HL-60 (cell line): ENCODE measurements around the gene ANXA10.

Experiments used
- DNase-seq, 2 experiments: peaks; one replicate each; pipeline ENCODE4 v3.0.0-alpha.2; 2010 to 2020; ENCODE audit warnings: low read depth in 1 of 2, low spot score in 1 of 2
- H3K27ac ChIP-seq: fragments of 250-450 bp; sonication (Bioruptor Pico); replicated peaks from 2 replicates; pipeline ENCODE4 v1.5.1; 2020; ENCODE audit warnings: mild to moderate bottlenecking, moderate library complexity
- H3K27me3 ChIP-seq: fragments of 250-450 bp; sonication (Bioruptor Pico); 2 replicates; pipeline ENCODE4 v1.5.1; 2021; ENCODE audit warnings: mild to moderate bottlenecking, moderate library complexity; ENCODE audit not compliant: insufficient read depth, poor library complexity, severe bottlenecking
- H3K4me3 ChIP-seq: replicated peaks from 2 replicates; pipeline ENCODE4 v1.5.1; 2011; ENCODE audit warnings: mild to moderate bottlenecking, control low read depth, low read length; ENCODE audit not compliant: insufficient read depth
- GABPA ChIP-seq: IDR thresholded peaks from 2 replicates; pipeline ENCODE4 v1.6.1; 2012; ENCODE audit warnings: low read depth
- POLR2AphosphoS5 ChIP-seq: IDR thresholded peaks from 2 replicates; pipeline ENCODE4 v1.6.1; 2012; ENCODE audit warnings: low read depth
- SPI1 ChIP-seq: IDR thresholded peaks from 2 replicates; pipeline ENCODE4 v1.6.1; 2012; ENCODE audit warnings: low read depth, mild to moderate bottlenecking, borderline replicate concordance
- TF ChIP-seq, protein P1 (sequence below): IDR thresholded peaks from 2 replicates; pipeline ENCODE4 v1.6.1; 2012; ENCODE audit warnings: low read depth; ENCODE audit not compliant: insufficient replicate concordance
- TF ChIP-seq, protein P2 (sequence below): IDR thresholded peaks from one replicate; pipeline ENCODE4 v1.5.1; 2011; ENCODE audit warnings: low read length, control low read depth, inconsistent platforms; ENCODE audit not compliant: insufficient read depth

The ANXA10 gene

DNA sequence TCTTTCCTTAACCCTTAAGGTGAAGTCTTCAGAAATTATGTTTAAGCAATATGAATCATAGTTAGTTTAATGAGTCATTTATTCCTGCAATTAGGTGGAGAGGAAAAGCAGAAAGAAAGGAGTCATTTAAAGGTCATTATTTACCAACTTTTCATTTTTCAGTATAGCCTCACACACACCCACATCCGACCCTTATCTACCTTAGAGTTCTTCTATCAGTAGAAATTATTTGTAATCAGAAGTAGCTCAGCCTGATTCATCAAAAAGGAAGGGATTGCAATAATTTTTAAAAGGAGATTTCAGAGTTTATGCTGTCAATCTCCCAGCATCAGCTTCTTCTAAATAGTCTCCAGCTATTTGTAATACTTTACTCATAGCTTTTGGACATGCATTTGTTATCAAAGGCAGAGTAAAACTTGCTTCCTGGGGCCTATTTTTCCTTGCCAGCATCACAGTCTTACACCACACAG is 5.9 kb downstream of the ANXA10 start:
- no peak overlapping the region for H3K4me3 ChIP-seq
- DNase-seq, result no peak
- no peak overlapping the region for H3K27ac ChIP-seq
- no peaks in the 10 kb centered on the region for H3K27me3 ChIP-seq
- TF ChIP-seq, protein P1, sequence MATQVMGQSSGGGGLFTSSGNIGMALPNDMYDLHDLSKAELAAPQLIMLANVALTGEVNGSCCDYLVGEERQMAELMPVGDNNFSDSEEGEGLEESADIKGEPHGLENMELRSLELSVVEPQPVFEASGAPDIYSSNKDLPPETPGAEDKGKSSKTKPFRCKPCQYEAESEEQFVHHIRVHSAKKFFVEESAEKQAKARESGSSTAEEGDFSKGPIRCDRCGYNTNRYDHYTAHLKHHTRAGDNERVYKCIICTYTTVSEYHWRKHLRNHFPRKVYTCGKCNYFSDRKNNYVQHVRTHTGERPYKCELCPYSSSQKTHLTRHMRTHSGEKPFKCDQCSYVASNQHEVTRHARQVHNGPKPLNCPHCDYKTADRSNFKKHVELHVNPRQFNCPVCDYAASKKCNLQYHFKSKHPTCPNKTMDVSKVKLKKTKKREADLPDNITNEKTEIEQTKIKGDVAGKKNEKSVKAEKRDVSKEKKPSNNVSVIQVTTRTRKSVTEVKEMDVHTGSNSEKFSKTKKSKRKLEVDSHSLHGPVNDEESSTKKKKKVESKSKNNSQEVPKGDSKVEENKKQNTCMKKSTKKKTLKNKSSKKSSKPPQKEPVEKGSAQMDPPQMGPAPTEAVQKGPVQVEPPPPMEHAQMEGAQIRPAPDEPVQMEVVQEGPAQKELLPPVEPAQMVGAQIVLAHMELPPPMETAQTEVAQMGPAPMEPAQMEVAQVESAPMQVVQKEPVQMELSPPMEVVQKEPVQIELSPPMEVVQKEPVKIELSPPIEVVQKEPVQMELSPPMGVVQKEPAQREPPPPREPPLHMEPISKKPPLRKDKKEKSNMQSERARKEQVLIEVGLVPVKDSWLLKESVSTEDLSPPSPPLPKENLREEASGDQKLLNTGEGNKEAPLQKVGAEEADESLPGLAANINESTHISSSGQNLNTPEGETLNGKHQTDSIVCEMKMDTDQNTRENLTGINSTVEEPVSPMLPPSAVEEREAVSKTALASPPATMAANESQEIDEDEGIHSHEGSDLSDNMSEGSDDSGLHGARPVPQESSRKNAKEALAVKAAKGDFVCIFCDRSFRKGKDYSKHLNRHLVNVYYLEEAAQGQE, result no peak
- TF ChIP-seq SPI1 (no peak), GABPA (no peak), POLR2AphosphoS5 (no peak)
- TF ChIP-seq, protein P2, sequence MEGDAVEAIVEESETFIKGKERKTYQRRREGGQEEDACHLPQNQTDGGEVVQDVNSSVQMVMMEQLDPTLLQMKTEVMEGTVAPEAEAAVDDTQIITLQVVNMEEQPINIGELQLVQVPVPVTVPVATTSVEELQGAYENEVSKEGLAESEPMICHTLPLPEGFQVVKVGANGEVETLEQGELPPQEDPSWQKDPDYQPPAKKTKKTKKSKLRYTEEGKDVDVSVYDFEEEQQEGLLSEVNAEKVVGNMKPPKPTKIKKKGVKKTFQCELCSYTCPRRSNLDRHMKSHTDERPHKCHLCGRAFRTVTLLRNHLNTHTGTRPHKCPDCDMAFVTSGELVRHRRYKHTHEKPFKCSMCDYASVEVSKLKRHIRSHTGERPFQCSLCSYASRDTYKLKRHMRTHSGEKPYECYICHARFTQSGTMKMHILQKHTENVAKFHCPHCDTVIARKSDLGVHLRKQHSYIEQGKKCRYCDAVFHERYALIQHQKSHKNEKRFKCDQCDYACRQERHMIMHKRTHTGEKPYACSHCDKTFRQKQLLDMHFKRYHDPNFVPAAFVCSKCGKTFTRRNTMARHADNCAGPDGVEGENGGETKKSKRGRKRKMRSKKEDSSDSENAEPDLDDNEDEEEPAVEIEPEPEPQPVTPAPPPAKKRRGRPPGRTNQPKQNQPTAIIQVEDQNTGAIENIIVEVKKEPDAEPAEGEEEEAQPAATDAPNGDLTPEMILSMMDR, result no peak

DNA sequence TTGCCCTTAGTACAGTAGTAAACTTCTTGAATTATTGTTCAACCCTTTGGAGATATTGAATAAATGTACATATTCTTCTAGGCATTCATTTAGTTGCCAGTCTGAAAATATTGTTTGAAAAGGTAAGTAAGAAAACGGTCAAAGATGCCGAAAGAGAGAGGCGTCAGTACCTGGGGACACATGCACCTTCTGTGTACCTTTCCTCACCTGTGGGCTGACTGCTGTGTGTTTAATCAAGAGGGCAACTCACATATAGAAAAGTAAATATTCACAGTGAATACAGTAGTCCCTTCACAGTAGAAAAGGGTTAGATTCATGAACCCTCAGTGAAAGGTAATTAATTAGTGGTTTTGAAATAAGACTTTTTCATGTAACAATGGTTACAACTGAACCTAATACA is 6.9 kb downstream of the ANXA10 start:
- no peak for DNase-seq
- Histone ChIP-seq H3K27ac (no peak overlapping the region), H3K27me3 (no peaks in the 10 kb centered on the region), H3K4me3 (no peak overlapping the region)
- TF ChIP-seq GABPA, result no peak
- TF ChIP-seq, protein P2, result no peak

DNA sequence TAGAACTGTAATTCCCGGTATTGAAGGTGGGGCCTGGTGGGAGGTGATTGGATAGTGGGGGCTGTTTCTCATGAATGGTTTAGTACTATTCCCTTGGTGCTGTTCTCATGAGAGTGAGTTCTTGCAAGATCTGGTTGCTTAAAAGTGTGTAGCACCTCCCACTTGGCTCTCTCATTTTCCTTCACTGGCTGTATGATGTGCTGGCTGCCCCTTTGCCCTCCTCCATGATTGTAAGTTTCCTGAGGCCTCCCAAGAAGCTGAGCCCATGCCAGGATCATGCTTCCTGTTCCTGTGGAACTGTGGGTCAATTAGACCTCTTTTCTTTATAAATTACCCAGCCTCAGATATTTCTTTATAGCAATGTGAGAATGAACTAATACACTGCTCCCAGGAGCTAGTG is 8.7 kb downstream of the ANXA10 start:
- DNase-seq, result no peak
- Histone ChIP-seq H3K4me3 (no peak overlapping the region), H3K27ac (no peak overlapping the region), H3K27me3 (no peaks in the 10 kb centered on the region)
- TF ChIP-seq GABPA (no peak), SPI1 (no peak)
- TF ChIP-seq, protein P2, result no peak
- TF ChIP-seq, protein P1, result no peak

DNA sequence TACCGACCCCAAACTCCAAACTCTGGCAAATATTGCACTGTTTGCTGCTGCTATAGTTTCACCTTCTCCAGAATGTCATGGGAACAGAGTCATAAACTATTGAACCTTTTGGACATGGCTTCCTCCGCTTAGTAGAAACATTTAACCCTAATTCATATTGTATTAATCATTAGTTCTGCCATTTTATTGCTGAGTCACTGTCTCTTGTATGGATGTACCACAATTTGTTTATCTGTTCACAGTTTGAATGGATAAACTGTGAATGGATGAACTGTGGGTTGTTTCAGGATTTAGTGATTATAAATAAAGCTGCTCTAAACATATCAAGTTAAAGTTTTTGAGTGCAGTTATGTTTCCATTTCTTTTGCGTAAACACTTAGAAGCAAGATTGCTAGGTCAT is 10.1 kb downstream of the ANXA10 start:
- TF ChIP-seq SPI1 (no peak), POLR2AphosphoS5 (no peak), GABPA (no peak)
- TF ChIP-seq, protein P1, result no peak
- TF ChIP-seq, protein P2, result no peak
- no peak overlapping the region for H3K4me3 ChIP-seq
- no peak for DNase-seq
- no peak overlapping the region for H3K27ac ChIP-seq
- no peaks in the 10 kb centered on the region for H3K27me3 ChIP-seq
